ENCODE results near the gene CFAP221.

DNA sequence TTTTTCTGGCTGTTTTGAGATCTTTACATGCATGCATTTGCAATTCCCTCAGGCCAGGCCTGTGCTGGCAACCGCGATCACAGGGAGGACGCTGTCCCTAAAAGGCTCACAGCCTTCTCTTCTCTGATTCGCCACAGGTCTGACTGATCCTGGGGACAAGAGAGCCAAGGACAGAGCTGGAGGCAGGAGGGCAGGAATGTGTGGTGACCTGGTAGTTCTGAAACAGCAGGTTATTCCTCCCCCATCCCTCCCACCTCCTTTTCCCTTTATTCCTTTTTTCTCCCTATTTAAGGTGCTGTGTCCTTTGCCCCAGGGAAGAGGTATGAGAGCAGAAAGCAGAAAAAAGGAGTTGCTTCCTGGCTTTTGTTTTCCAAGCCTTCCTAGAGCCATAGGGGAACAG lies 156.6 kb downstream of the CFAP221 start:
- TF ChIP-seq, protein P1, sequence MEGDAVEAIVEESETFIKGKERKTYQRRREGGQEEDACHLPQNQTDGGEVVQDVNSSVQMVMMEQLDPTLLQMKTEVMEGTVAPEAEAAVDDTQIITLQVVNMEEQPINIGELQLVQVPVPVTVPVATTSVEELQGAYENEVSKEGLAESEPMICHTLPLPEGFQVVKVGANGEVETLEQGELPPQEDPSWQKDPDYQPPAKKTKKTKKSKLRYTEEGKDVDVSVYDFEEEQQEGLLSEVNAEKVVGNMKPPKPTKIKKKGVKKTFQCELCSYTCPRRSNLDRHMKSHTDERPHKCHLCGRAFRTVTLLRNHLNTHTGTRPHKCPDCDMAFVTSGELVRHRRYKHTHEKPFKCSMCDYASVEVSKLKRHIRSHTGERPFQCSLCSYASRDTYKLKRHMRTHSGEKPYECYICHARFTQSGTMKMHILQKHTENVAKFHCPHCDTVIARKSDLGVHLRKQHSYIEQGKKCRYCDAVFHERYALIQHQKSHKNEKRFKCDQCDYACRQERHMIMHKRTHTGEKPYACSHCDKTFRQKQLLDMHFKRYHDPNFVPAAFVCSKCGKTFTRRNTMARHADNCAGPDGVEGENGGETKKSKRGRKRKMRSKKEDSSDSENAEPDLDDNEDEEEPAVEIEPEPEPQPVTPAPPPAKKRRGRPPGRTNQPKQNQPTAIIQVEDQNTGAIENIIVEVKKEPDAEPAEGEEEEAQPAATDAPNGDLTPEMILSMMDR (conservative IDR thresholded peaks at IDR 0.05) = no peak
- TF ChIP-seq EZH2 (IDR thresholded peaks at IDR 0.05; ENCODE audit: low read depth) = no peak

Measured in PC-9 (cell line).